DOHH2 (cell line): ENCODE measurements around the gene NSD2.

ENCODE experiments used
- CTCF ChIP-seq: fragments of 200-600 bp; sonication (generic); IDR thresholded peaks from one replicate; pipeline ENCODE4 v1.5.1; 2014; ENCODE audit warnings: antibody characterized with exemption, mild to moderate bottlenecking, low read depth, low read length; ENCODE audit not compliant: poor library complexity, severe bottlenecking
- EZH2phosphoT487 ChIP-seq: fragments of 200-600 bp; sonication (generic); IDR thresholded peaks from 2 replicates; pipeline ENCODE4 v1.6.1; 2017; ENCODE audit warnings: borderline replicate concordance, mild to moderate bottlenecking, antibody characterized with exemption, low read length, moderate library complexity, mixed read lengths

- TF ChIP-seq CTCF (no peak), EZH2phosphoT487 (no peak)
Observed at GRCh38 chr4:1964443-1964842, 93.2 kb downstream of the NSD2 start.
